Ectodermal cell (in vitro differentiated cells): ENCODE data around the gene PDLIM3. TPM values are rescaled to one million over a fixed set of nuclear protein-coding genes. Genes with fewer than 3 reads are reported as not detected.

Source experiments
- H3K27ac ChIP-seq: 2 replicates; pipeline ENCODE4 v1.7.0; 2013; ENCODE audit warnings: mild to moderate bottlenecking, low read depth, low read length; ENCODE audit not compliant: insufficient read depth, poor library complexity, severe bottlenecking
- H3K27me3 ChIP-seq: 2 replicates; pipeline ENCODE4 v1.7.0; 2013; ENCODE audit warnings: mild to moderate bottlenecking, low read length; ENCODE audit not compliant: insufficient read depth, control insufficient read depth, poor library complexity, severe bottlenecking
- H3K36me3 ChIP-seq: one replicate; pipeline ENCODE4 v1.7.0; 2013; ENCODE audit warnings: low read length; ENCODE audit not compliant: control insufficient read depth, insufficient read depth
- H3K4me1 ChIP-seq: one replicate; pipeline ENCODE4 v1.7.0; 2013; ENCODE audit warnings: low read length; ENCODE audit not compliant: control insufficient read depth, insufficient read depth
- H3K4me3 ChIP-seq: 2 replicates; pipeline ENCODE4 v1.7.0; 2013; ENCODE audit warnings: low read depth, low read length, control low read depth; ENCODE audit not compliant: insufficient read depth
- H3K9me3 ChIP-seq: 2 replicates; pipeline ENCODE4 v1.7.0; 2013; ENCODE audit warnings: mild to moderate bottlenecking, low read length, moderate library complexity; ENCODE audit not compliant: control insufficient read depth
- WGBS, 2 experiments: methylation state at CpG; one replicate each; pipeline ENCODE4 v1.1.7; 2013; ENCODE audit warnings: missing lambda C conversion rate in 2 of 2; 5-methylcytosine and 5-hydroxymethylcytosine counted together
- polyA plus RNA-seq, 4 experiments: library from polyadenylated mRNA; stranded (reverse); fragments of 50-300 nt; gene quantifications; one replicate each; pipeline ENCODE4 v1.2.3, GENCODE V29; 2013

The PDLIM3 gene
- 3.1 TPM for polyA plus RNA-seq (2013, experiment 1 of 4)
- polyA plus RNA-seq (2013, experiment 2 of 4), result 4.2 TPM
- 3.7 TPM for polyA plus RNA-seq (2013, experiment 3 of 4)
- 3.5 TPM for polyA plus RNA-seq (2013, experiment 4 of 4)

DNA sequence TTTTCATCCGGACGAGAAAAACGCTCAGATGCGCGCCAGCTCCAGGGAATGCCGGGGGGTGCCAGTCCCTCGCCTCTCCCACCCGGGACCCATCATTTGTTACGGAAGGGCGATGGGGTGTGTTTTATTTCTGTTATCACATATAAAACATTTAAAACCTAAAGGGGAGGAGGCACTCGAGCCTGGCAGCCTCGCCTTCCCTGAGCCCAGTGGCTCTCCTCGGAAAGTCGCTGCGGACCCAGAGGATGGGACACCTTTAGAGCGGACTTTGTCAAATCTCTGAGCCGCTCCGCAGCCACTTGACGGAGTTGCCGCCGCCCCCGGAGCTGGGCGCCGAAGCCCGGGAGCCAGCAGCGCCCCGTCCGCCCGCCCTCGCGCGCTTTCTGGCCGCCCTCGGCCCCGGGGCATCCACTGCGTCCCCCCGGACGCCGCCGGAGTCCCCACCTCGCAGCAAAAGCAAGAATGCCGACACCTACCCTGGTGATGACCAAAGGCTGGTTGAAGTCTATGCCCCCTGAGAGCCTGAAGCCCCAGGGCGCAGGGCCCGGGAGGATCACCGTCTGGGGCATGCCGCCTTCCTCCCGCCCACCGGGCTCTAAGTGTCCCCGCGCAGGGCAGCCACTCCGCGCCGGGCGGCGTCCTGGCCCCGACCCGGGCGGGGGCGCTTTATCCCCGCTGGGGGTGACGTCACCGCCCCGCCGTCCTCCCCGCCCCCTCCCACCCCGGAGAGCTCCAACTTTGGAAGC lies at the start of gene PDLIM3:
TSS of gene PDLIM3 (minus strand) at position 642 of the 746 bp plus-strand sequence. CDS start at position 569, 73 bp downstream.
- Histone ChIP-seq H3K27me3 (peaks cover 40% of the 10 kb centered on the region), H3K9me3 (no peaks in the 10 kb centered on the region), H3K4me3 (peak within 1 kb of the TSS; percentile 50), H3K4me1 (peaks cover 4% of the 10 kb centered on the region), H3K36me3 (no peaks in the 10 kb centered on the region), H3K27ac (no peak within 1 kb of the TSS)
- WGBS, 2 experiments, result 0 to 1% methylated on average over 62 to 65 of the region's 66 CpGs

DNA sequence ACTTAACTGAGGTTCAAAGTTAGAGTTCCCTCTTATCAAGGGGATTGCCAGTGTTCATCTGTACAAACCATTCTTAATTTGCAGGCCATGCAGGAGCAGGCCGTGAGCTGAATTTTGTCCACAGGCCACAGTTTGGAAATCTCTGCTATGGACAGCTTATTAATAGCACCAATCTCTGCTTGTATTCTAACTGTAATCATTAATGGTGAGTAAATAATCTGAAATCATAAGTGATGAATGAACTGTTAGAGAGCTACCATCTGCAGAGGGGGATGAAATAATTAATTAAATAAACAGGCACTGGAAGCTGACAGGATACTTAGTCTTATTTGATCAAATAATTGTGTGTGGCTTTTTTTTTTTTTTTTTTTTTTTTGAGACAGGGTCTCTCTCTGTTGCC lies 48.5 kb upstream of the PDLIM3 start:
- peaks cover 8% of the 10 kb centered on the region for H3K4me1 ChIP-seq

DNA sequence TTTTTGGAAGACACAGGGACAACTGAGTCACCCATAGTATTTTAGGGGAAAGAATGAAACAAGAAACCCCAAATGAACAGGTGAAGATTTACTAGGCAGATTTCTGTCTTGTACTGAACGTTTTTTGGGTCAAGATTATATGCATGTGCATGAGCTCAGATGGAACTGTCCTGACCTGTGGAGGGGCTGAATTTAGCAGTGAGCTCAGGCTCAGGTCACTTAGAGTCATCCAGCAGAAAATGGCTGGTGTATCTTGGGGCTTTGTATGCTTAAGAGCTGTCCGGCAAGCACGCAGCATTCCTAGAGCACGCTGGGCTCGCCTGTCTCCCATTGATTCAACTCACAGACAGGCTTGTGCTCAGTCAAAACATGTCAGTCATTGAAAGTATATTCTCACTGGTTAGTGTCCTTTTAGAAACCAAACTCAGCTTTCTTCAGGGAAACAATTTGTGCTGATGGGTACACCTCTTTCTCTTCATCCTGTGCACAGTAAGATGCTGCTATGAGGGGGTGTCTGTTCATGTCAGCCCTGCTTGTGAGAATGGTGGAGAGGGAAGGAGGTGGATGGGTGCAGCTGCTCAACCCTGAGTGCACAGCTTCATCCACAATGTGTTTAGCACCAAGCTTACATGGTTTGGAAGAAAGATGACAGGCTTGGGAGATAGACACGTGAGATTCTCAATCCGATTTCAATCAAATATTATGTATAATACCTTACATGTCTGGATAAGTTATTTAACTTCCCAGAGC lies 47.5 kb upstream of the PDLIM3 start:
- Histone ChIP-seq H3K27ac (no peak overlapping the region), H3K4me3 (no peak overlapping the region), H3K4me1 (peaks cover 8% of the 10 kb centered on the region), H3K36me3 (no peaks in the 10 kb centered on the region), H3K9me3 (no peaks in the 10 kb centered on the region), H3K27me3 (peaks cover 12% of the 10 kb centered on the region)
- WGBS, 2 experiments, result 73 to 81% methylated on average over 7 of the region's 7 CpGs

More for the DNA sequence above, 48.5 kb upstream of the PDLIM3 start:
- Histone ChIP-seq H3K27ac (no peak overlapping the region), H3K27me3 (peaks cover 17% of the 10 kb centered on the region), H3K4me3 (no peak overlapping the region), H3K36me3 (no peaks in the 10 kb centered on the region), H3K9me3 (no peaks in the 10 kb centered on the region)
- WGBS, 2 experiments, result 79 to 100% methylated on average over 1 of the region's 1 CpG

DNA sequence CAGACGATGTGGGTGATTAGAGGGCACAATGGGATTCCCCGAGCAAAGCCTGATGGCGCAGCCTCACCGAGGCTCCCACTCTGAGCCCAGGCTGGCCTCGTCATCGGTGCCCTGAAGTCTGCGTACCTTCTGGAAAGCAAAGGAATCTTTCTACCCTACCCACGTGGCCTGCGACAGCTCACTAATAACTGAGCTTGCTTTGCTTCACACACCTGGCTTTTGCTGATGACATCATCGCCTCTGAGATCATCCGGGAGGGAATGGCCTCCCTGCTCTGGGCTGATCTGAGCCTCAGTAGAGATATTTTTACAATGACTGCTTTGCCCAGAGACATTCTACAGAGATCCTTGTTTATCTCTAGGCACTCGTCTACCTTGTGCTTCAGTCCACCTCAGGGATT lies 45.4 kb upstream of the PDLIM3 start:
- 86 to 90% methylated on average over 12 of the region's 12 CpGs for WGBS, 2 experiments
- Histone ChIP-seq H3K36me3 (no peaks in the 10 kb centered on the region), H3K4me3 (no peak overlapping the region), H3K9me3 (no peaks in the 10 kb centered on the region), H3K27me3 (no peaks in the 10 kb centered on the region), H3K4me1 (no peaks in the 10 kb centered on the region), H3K27ac (no peak overlapping the region)

DNA sequence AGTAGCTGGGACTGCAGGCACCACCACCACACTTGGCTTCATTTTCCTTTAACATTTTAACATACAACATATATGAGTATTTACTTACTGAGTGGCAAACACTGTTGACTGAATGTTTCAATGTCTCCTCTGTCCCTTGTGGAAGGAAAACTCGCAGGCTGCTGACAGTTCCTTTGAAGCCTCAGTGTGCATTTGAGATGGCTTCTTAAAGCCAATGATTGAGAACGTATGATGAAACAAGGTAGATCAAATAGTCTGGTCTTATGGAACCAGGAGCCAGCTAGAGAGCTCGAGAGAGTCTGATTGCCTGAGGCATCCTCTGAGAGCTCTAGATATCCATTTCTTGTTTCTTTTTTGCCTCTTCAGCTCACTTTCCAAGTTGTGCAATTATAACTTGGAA lies 43.0 kb upstream of the PDLIM3 start:
- 90 to 94% methylated on average over 3 of the region's 3 CpGs for WGBS, 2 experiments
- H3K27ac ChIP-seq, result no peak overlapping the region
- no peaks in the 10 kb centered on the region for H3K27me3 ChIP-seq
- H3K36me3 ChIP-seq, result no peaks in the 10 kb centered on the region
- H3K4me1 ChIP-seq, result no peaks in the 10 kb centered on the region
- no peaks in the 10 kb centered on the region for H3K9me3 ChIP-seq
- no peak overlapping the region for H3K4me3 ChIP-seq

DNA sequence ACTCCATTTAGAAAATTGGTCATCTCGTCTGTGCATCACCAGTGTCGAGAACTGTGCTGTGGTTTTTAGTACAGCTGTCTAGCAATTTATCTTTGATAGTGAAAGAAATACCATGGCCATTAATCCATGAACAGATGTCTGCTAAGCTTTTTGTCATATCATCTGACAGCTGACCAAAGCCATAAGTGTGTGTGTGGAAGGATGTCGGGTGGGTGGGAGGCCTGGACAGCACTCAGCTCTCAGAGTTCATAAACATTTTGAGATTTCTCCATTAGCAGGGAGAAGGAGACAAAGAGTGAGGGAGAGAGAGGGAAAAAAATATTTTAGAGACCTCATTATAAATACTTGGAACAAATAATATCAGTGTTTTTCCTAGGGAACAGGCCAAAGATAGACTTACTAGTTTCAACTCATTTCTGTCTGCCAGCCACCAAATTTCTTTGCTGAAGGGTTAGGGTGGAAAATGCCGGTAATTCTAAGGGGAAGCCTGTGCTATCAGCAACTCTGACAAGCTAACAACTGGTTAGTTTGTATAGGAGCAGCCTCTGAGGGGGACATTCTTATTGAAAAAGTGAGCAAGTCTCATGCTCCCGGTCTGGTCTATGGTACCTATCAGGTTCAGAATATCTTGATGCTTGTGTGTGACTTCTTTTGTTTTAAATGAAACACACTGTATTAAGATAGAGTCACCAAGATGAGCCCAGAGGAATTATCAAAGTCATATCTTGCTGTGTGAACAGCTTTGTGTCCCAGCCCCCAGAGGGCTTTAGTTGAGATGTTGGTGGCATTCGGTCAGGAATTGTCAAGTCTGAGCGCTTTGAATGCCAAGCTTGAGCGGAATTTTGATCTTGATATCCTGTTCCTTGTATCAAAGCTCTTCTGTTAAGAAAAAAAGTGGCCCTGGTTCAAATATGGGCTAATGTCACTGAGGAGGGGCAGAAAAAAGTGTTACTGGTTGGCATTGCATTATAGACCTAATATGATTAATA lies 41.9 kb upstream of the PDLIM3 start:
- Histone ChIP-seq H3K4me1 (no peaks in the 10 kb centered on the region), H3K9me3 (no peaks in the 10 kb centered on the region), H3K36me3 (no peaks in the 10 kb centered on the region), H3K4me3 (no peak overlapping the region), H3K27me3 (no peaks in the 10 kb centered on the region), H3K27ac (no peak overlapping the region)
- 92 to 93% methylated on average over 8 of the region's 8 CpGs for WGBS, 2 experiments

GRCh38 chr4:185576314-185576961 lies 41.1 kb upstream of the PDLIM3 start:
- Histone ChIP-seq H3K36me3 (no peaks in the 10 kb centered on the region), H3K4me1 (no peaks in the 10 kb centered on the region), H3K27ac (no peak overlapping the region), H3K27me3 (no peaks in the 10 kb centered on the region), H3K9me3 (no peaks in the 10 kb centered on the region), H3K4me3 (no peak overlapping the region)
- 94 to 96% methylated on average over 8 of the region's 9 CpGs for WGBS, 2 experiments

GRCh38 chr4:185573651-185574199 lies 38.4 kb upstream of the PDLIM3 start:
- H3K4me1 ChIP-seq, result no peaks in the 10 kb centered on the region
- H3K9me3 ChIP-seq, result no peaks in the 10 kb centered on the region
- no peak overlapping the region for H3K27ac ChIP-seq
- no peaks in the 10 kb centered on the region for H3K27me3 ChIP-seq
- no peaks in the 10 kb centered on the region for H3K36me3 ChIP-seq
- WGBS, 2 experiments, result 56 to 57% methylated on average over 10 of the region's 10 CpGs
- no peak overlapping the region for H3K4me3 ChIP-seq

- Histone ChIP-seq H3K4me3 (no peak overlapping the region), H3K27me3 (no peaks in the 10 kb centered on the region), H3K36me3 (no peaks in the 10 kb centered on the region), H3K4me1 (no peaks in the 10 kb centered on the region), H3K9me3 (no peaks in the 10 kb centered on the region), H3K27ac (no peak overlapping the region)
- WGBS, 2 experiments, result 93 to 97% methylated on average over 2 to 3 of the region's 3 CpGs
Measured at GRCh38 chr4:185570727-185571126, 35.4 kb upstream of the PDLIM3 start.
